PFSK-1 (cell line): ENCODE results near the gene ABHD17A.

Experiments used
- POLR2AphosphoS5 ChIP-seq: IDR thresholded peaks from 2 replicates; pipeline ENCODE4 v1.6.1; 2012; ENCODE audit warnings: low read depth, mild to moderate bottlenecking, control low read depth, low read length, moderate library complexity
- REST ChIP-seq, 2 experiments: IDR thresholded peaks; 2 replicates each; pipeline versions ENCODE4 v1.6.1 to v1.8.0; 2011 to 2012; ENCODE audit warnings: low read depth in 2 of 2, low read length in 2 of 2, control low read depth in 1 of 2, inconsistent platforms in 1 of 2, mild to moderate bottlenecking in 1 of 2, moderate library complexity in 1 of 2; ENCODE audit not compliant: insufficient read depth in 1 of 2
- TAF1 ChIP-seq: IDR thresholded peaks from 2 replicates; pipeline ENCODE4 v1.6.1; 2012; ENCODE audit warnings: low read length, control low read depth, borderline replicate concordance; ENCODE audit not compliant: insufficient read depth

- TF ChIP-seq POLR2AphosphoS5 (no peak), TAF1 (no peak), REST (IDR thresholded peaks at IDR 0.05; ENCODE audit: insufficient read depth in 1 of 2, low read depth in 2 of 2, low read length in 2 of 2) (no peak)
Observed at GRCh38 chr19:1849886-1850398, 35.4 kb downstream of the ABHD17A start.
